ENCODE measurements around the gene RREB1.

RREB1 gene

DNA sequence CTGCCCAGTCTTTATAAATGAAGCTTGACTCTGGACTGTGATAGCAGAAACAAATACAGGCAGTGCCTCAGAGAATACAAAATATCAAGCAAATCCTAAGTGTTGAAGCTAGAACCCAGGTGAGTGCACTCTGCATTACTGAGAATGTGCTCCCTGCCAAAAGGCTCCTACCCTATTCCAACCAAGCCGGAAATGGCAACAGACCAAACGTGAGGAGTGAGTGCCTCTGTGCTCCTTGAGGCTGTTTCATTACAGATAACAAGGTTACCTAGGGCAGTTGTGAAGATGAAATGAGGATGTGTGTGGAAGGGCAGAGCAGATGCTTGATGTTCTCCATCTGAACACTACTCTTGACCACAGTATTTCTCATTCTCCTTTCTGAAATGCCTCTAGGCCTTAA is 175.9 kb downstream of the RREB1 start:
- Histone ChIP-seq H2AFZ (ENCODE audit: low read depth, low read length) (no peak overlapping the region), H3K27me3 (ENCODE audit: insufficient read depth, low read length, poor library complexity) (no peaks in the 10 kb centered on the region), H3K4me3 (ENCODE audit: low read depth in 1 of 2, low read length in 2 of 2) (no peak overlapping the region), H3K79me2 (ENCODE audit: insufficient read depth, low read length) (no peaks in the 10 kb centered on the region), H3K9me3 (ENCODE audit: insufficient read depth, low read length, severe bottlenecking) (no peaks in the 10 kb centered on the region), H3K4me2 (ENCODE audit: insufficient read depth, low read length) (no peak overlapping the region), H3K36me3 (ENCODE audit: insufficient read depth, low read length) (peaks cover 41% of the 10 kb centered on the region), H3K27ac (ENCODE audit: low read length) (no peak overlapping the region), H3K4me1 (ENCODE audit: insufficient read depth, low read length) (no peaks in the 10 kb centered on the region), H4K20me1 (ENCODE audit: insufficient read depth, low read length) (no peaks in the 10 kb centered on the region), H3K9ac (ENCODE audit: low read depth, low read length) (no peak overlapping the region)
- ATAC-seq (ENCODE audit: insufficient read depth, low read depth) (no peak), DNase-seq (no peak)
- TF ChIP-seq, protein P1, sequence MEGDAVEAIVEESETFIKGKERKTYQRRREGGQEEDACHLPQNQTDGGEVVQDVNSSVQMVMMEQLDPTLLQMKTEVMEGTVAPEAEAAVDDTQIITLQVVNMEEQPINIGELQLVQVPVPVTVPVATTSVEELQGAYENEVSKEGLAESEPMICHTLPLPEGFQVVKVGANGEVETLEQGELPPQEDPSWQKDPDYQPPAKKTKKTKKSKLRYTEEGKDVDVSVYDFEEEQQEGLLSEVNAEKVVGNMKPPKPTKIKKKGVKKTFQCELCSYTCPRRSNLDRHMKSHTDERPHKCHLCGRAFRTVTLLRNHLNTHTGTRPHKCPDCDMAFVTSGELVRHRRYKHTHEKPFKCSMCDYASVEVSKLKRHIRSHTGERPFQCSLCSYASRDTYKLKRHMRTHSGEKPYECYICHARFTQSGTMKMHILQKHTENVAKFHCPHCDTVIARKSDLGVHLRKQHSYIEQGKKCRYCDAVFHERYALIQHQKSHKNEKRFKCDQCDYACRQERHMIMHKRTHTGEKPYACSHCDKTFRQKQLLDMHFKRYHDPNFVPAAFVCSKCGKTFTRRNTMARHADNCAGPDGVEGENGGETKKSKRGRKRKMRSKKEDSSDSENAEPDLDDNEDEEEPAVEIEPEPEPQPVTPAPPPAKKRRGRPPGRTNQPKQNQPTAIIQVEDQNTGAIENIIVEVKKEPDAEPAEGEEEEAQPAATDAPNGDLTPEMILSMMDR (IDR thresholded peaks at IDR 0.05; ENCODE audit: borderline replicate concordance, extremely low read depth, low read length, poor library complexity, severe bottlenecking), result no peak
- no peak for TF ChIP-seq EZH2 (IDR thresholded peaks at IDR 0.05; ENCODE audit: borderline replicate concordance, low read depth, low read length, severe bottlenecking)

DNA sequence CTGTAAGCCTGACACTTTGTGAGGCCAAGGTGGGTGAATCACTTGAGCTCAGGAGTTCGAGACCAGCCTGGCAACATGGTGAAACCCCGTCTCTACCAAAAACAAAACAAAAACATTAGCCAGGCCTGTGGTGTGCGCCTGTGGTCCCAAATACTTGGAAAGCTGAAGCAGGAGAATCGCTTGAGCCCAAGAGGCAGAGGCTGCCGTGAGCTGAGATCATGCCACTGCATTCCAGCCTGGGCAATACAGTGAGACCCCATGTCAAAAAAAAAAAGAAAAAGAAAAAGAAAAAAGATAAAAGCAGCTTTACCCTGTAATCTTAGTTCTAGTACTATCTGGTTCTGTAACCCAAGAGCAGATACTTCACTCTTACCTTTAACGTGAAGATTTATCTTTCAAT is 177.7 kb downstream of the RREB1 start:
- no peaks in the 10 kb centered on the region for H4K20me1 ChIP-seq (ENCODE audit: insufficient read depth, low read length)
- no peak overlapping the region for H3K27ac ChIP-seq (ENCODE audit: low read length)
- no peak overlapping the region for H3K4me3 ChIP-seq (ENCODE audit: low read depth in 1 of 2, low read length in 2 of 2)
- TF ChIP-seq EZH2 (IDR thresholded peaks at IDR 0.05; ENCODE audit: borderline replicate concordance, low read depth, low read length, severe bottlenecking), result no peak
- TF ChIP-seq, protein P1 (IDR thresholded peaks at IDR 0.05; ENCODE audit: borderline replicate concordance, extremely low read depth, low read length, poor library complexity, severe bottlenecking), result no peak
- no peak overlapping the region for H3K4me2 ChIP-seq (ENCODE audit: insufficient read depth, low read length)
- no peaks in the 10 kb centered on the region for H3K79me2 ChIP-seq (ENCODE audit: insufficient read depth, low read length)
- H3K27me3 ChIP-seq (ENCODE audit: insufficient read depth, low read length, poor library complexity), result no peaks in the 10 kb centered on the region
- ATAC-seq (ENCODE audit: insufficient read depth, low read depth), result no peak
- H3K36me3 ChIP-seq (ENCODE audit: insufficient read depth, low read length), result peaks cover 59% of the 10 kb centered on the region
- no peaks in the 10 kb centered on the region for H3K4me1 ChIP-seq (ENCODE audit: insufficient read depth, low read length)
- no peak overlapping the region for H2AFZ ChIP-seq (ENCODE audit: low read depth, low read length)
- no peak overlapping the region for H3K9ac ChIP-seq (ENCODE audit: low read depth, low read length)
- no peak for DNase-seq
- no peaks in the 10 kb centered on the region for H3K9me3 ChIP-seq (ENCODE audit: insufficient read depth, low read length, severe bottlenecking)

DNA sequence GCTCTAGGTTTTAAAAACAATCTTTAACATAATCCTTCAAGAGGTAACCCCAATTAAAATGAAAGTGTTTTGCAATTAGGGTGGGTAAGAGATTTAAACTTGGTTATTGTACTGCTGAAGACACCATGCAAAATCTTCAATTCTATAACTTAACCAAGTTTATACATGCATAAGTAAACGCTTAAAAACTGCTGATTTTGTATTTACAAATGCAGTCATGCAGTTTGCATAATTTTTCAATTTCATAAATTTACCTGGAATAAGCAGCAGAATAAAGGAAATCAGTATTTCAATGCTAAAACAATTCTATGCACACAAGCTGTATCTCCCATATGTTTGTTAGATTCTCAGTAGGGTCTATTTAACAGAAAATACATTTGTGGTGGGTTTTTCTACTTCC is 182.3 kb downstream of the RREB1 start:
- Histone ChIP-seq H3K36me3 (ENCODE audit: insufficient read depth, low read length) (peaks cover 91% of the 10 kb centered on the region), H3K4me1 (ENCODE audit: insufficient read depth, low read length) (no peaks in the 10 kb centered on the region)

More for the DNA sequence above, 182.3 kb downstream of the RREB1 start:
- H3K9me3 ChIP-seq (ENCODE audit: insufficient read depth, low read length, severe bottlenecking), result no peaks in the 10 kb centered on the region
- no peak overlapping the region for H2AFZ ChIP-seq (ENCODE audit: low read depth, low read length)
- H3K27me3 ChIP-seq (ENCODE audit: insufficient read depth, low read length, poor library complexity), result no peaks in the 10 kb centered on the region
- no peak for DNase-seq
- H3K27ac ChIP-seq (ENCODE audit: low read length), result no peak overlapping the region
- H3K79me2 ChIP-seq (ENCODE audit: insufficient read depth, low read length), result no peaks in the 10 kb centered on the region
- no peak for ATAC-seq (ENCODE audit: insufficient read depth, low read depth)
- no peaks in the 10 kb centered on the region for H4K20me1 ChIP-seq (ENCODE audit: insufficient read depth, low read length)
- TF ChIP-seq EZH2 (IDR thresholded peaks at IDR 0.05; ENCODE audit: borderline replicate concordance, low read depth, low read length, severe bottlenecking), result no peak
- TF ChIP-seq, protein P1 (IDR thresholded peaks at IDR 0.05; ENCODE audit: borderline replicate concordance, extremely low read depth, low read length, poor library complexity, severe bottlenecking), result no peak
- no peak overlapping the region for H3K4me2 ChIP-seq (ENCODE audit: insufficient read depth, low read length)
- H3K9ac ChIP-seq (ENCODE audit: low read depth, low read length), result no peak overlapping the region
- H3K4me3 ChIP-seq (ENCODE audit: low read depth in 1 of 2, low read length in 2 of 2), result no peak overlapping the region
